ENCODE data around the gene ZC3H10.
"Not testable (repeated sequence)": the region's sequence is repeated elsewhere in the genome, so short reads cannot be mapped to it uniquely, and the experiment has no call there.

Gene ZC3H10

GRCh38 chr12:56117778-56118687 is at the start of gene ZC3H10:
Gene ZC3H10 (plus strand): TSS chr12:56118266. CDS start chr12:56120563, 2,297 bp downstream.
- FAIRE-seq: peak; percentile 92

GRCh38 chr12:56071648-56072047 is 46.4 kb upstream of the ZC3H10 start:
- no peak for FAIRE-seq

- FAIRE-seq: no peak
Measured at GRCh38 chr12:56074396-56074795, 43.7 kb upstream of the ZC3H10 start.

- FAIRE-seq: not testable (repeated sequence)
Measured at GRCh38 chr12:56077966-56078365, 40.1 kb upstream of the ZC3H10 start.

GRCh38 chr12:56078427-56078826 is 39.6 kb upstream of the ZC3H10 start:
- no peak for FAIRE-seq

GRCh38 chr12:56078931-56079722 is 38.9 kb upstream of the ZC3H10 start:
- no peak for FAIRE-seq

GRCh38 chr12:56079723-56080555 is 38.1 kb upstream of the ZC3H10 start, which contains the start of gene ERBB3:
Gene ERBB3 (plus strand): TSS chr12:56080165. CDS start chr12:56080301, 136 bp downstream.
- no peak for FAIRE-seq

GRCh38 chr12:56080556-56081138 is 37.4 kb upstream of the ZC3H10 start:
- FAIRE-seq: no peak

- no peak for FAIRE-seq
Measured at GRCh38 chr12:56081393-56082347, 36.4 kb upstream of the ZC3H10 start.

- FAIRE-seq: no peak
Measured at GRCh38 chr12:56082382-56082781, 35.7 kb upstream of the ZC3H10 start.

- FAIRE-seq: no peak
Measured at GRCh38 chr12:56082967-56083366, 35.1 kb upstream of the ZC3H10 start.

GRCh38 chr12:56084958-56085543 is 33.0 kb upstream of the ZC3H10 start:
- FAIRE-seq: no peak

GRCh38 chr12:56086096-56086495 is 32.0 kb upstream of the ZC3H10 start:
- FAIRE-seq: no peak

GRCh38 chr12:56086608-56087007 is 31.5 kb upstream of the ZC3H10 start:
- no peak for FAIRE-seq

GRCh38 chr12:56087220-56087619 is 30.8 kb upstream of the ZC3H10 start:
- no peak for FAIRE-seq

- FAIRE-seq: no peak
Measured at GRCh38 chr12:56097738-56098137, 20.3 kb upstream of the ZC3H10 start.

- no peak for FAIRE-seq
Measured at GRCh38 chr12:56098592-56098991, 19.5 kb upstream of the ZC3H10 start.

- FAIRE-seq: no peak
Measured at GRCh38 chr12:56099787-56100186, 18.3 kb upstream of the ZC3H10 start.

- no peak for FAIRE-seq
Measured at GRCh38 chr12:56101045-56101444, 17.0 kb upstream of the ZC3H10 start.

GRCh38 chr12:56102683-56103065 is 15.4 kb upstream of the ZC3H10 start:
- FAIRE-seq: no peak

Data from endometrium (tissue), 2 donors.